ENCODE data around the gene MAP10.

- no peak for TF ChIP-seq CTCF (IDR thresholded peaks at IDR 0.05; ENCODE audit: borderline replicate concordance, extremely low read depth, low read length, poor library complexity, severe bottlenecking)
- no peak for TF ChIP-seq EZH2 (IDR thresholded peaks at IDR 0.05; ENCODE audit: borderline replicate concordance, low read depth, low read length, severe bottlenecking)
These were observed 36.8 kb downstream of the MAP10 start for GRCh38 chr1:232841823-232842565.

Measured in DND-41 (cell line).